Activated naive CD8-positive, alpha-beta T cell (primary cell): ENCODE data around the gene EXOC6.

Experiments used
- H3K27ac Mint-ChIP-seq: one replicate; pipeline ENCODE4 v1.8.0; 2021; ENCODE audit warnings: mixed read lengths
- H3K27me3 Mint-ChIP-seq: one replicate; pipeline ENCODE4 v1.8.0; 2021; ENCODE audit warnings: mixed read lengths
- H3K36me3 Mint-ChIP-seq: one replicate; pipeline ENCODE4 v1.8.0; 2021; ENCODE audit warnings: mixed read lengths
- H3K4me1 Mint-ChIP-seq: one replicate; pipeline ENCODE4 v1.8.0; 2021; ENCODE audit warnings: low read depth, mixed read lengths
- H3K4me3 Mint-ChIP-seq: one replicate; pipeline ENCODE4 v1.8.0; 2021; ENCODE audit warnings: mild to moderate bottlenecking, mixed read lengths
- H3K9me3 Mint-ChIP-seq: one replicate; pipeline ENCODE4 v1.8.0; 2021; ENCODE audit warnings: low read depth, mixed read lengths

The EXOC6 gene

DNA sequence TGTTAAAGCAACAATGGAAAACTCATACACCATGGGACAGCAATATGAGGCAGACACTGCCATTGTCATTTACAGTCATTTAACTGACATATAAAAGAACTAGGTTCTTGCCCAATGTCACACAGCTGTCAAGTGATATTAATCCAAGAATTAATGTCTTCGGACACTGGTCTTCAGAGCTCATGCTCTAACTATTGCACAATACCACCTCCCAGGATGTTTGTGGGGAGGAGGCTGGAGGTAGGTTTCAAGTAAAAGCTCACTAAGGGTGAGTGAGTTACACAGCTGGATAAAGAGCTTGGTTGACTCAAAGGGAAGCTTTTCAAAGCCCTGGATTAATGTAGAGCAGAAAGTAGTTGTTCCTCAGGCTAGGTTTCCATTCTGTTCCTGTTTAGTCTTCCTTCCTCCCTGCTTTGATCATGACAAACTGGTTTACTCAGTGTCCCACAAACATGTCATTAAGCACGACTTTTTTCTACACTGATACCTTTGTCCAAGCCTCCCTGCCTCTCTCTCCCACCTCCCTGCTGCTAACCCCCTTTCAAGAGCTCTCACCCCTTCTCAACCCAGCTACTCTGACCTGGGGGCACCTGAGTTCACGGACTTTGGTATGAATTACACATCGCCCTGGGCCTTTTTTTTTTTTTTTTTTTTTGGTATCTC lies 987 bp upstream of the EXOC6 start:
- peaks cover 29% of the 10 kb centered on the region for H3K4me1 Mint-ChIP-seq
- no peaks in the 10 kb centered on the region for H3K9me3 Mint-ChIP-seq
- peaks cover 2% of the 10 kb centered on the region for H3K27me3 Mint-ChIP-seq
- H3K36me3 Mint-ChIP-seq: no peaks in the 10 kb centered on the region
- H3K4me3 Mint-ChIP-seq: peak overlapping the region; percentile 90
- peak overlapping the region; percentile 92 for H3K27ac Mint-ChIP-seq

DNA sequence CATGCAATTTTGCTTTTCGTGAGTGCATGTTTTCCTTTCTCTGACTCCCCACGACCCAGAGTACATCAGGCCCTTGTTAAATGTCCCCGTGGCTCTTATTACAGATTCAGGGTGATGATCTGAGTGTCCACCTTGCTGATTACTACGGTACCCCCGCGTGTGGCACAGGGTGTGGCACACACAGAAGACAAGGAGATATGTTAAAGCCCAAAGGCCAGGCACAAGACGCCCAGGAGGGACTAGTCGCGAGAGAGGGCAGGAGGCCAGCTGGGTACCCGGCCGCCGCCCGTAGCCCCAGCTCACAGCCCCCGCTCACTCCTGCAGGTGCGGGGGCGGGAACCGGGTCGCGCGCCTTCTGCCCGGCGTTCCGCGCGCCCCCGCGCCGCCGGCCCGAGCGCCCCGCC lies 281 bp upstream of the EXOC6 start:
- peak overlapping the region; percentile 92 for H3K27ac Mint-ChIP-seq
- H3K27me3 Mint-ChIP-seq: peaks cover under 1% of the 10 kb centered on the region
- H3K9me3 Mint-ChIP-seq: no peaks in the 10 kb centered on the region
- peak overlapping the region; percentile 90 for H3K4me3 Mint-ChIP-seq
- peaks cover 31% of the 10 kb centered on the region for H3K4me1 Mint-ChIP-seq
- no peaks in the 10 kb centered on the region for H3K36me3 Mint-ChIP-seq

DNA sequence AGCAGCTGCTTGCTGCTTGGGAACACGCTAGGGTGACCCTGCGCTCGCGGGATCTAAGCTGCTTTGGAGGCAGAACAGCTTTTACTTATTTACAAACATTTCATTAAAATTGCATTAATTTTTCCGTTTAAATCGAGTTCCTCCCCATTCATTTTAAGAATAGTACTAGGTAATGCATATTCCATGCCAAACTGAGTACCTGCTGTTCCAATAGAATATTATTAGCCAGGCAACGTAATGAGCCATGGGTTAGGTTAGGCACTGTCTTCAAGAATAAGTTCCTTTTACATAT lies 860 bp downstream of the EXOC6 start:
- Mint-ChIP-seq H3K27me3 (no peaks in the 10 kb centered on the region), H3K9me3 (no peaks in the 10 kb centered on the region), H3K4me3 (peak overlapping the region; percentile 89), H3K4me1 (peaks cover 35% of the 10 kb centered on the region), H3K27ac (peak overlapping the region; percentile 78), H3K36me3 (no peaks in the 10 kb centered on the region)

DNA sequence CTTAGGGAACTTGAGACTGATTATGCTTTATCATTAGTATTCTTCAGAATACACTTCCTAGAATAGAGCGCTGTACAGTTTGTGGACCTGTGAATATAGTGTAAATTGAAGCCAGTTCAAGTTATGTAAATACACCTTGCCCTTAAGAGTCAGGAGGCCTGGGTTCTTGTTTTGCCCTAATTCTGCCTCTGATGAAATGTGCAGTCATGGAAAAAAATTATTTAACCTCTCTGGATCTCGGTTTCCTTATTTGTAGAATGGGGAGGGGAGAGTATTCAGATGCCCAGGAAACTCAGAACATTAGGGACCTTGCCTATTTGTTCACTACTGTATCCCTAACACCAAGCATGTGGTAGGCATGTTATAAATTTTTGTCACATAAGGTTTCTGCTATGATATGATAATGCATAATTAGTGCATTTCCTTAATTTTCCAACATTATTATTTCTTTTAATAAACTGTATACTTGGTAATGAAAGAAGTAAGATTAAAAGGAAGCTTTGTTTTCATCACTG lies 1.3 kb downstream of the EXOC6 start:
- peak overlapping the region; percentile 89 for H3K4me3 Mint-ChIP-seq
- no peaks in the 10 kb centered on the region for H3K36me3 Mint-ChIP-seq
- H3K27me3 Mint-ChIP-seq: no peaks in the 10 kb centered on the region
- H3K4me1 Mint-ChIP-seq: peaks cover 39% of the 10 kb centered on the region
- no peaks in the 10 kb centered on the region for H3K9me3 Mint-ChIP-seq
- peak overlapping the region; percentile 78 for H3K27ac Mint-ChIP-seq

DNA sequence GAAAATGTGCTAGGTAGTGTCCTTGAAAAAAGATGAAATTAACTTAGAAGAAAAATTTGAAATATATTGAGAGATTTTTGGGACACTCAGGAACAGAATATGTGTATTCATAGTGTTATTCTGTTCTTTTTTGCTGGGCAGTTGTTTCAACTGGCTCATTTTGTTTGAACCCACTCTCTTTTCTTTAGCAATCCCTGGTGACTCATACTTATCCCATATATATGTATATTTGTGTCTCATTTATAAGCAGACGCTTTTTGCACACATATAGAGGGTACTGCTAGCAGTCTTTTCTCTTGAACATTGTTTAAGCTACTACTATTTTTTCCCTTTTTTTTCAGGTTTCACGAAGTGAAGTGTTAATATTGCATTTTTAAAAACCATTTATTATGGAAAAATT lies 1.9 kb downstream of the EXOC6 start:
- H3K4me3 Mint-ChIP-seq: no peak overlapping the region

DNA sequence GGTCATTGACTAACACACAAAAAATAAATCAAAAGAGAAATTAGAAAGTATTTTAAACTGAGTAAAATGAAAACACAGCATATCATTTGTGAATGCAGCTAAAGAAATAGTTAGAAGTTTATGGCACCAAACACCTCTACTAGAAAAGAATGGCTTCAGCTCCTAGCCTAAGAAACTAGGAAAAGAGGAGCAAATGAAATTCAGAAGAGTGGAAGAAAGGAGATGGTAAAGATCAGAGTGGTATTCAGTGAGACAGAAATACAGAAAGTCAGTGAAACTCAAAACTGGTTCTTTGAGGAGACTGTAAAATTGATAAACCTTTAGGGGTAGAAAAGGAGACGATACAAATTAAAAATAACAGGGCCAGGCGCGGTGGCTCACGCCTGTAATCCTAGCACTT lies 2.7 kb downstream of the EXOC6 start:
- Mint-ChIP-seq H3K4me1 (peaks cover 43% of the 10 kb centered on the region), H3K9me3 (no peaks in the 10 kb centered on the region), H3K36me3 (no peaks in the 10 kb centered on the region), H3K4me3 (no peak overlapping the region), H3K27ac (no peak overlapping the region), H3K27me3 (no peaks in the 10 kb centered on the region)

More for the DNA sequence above, 1.9 kb downstream of the EXOC6 start:
- Mint-ChIP-seq H3K27me3 (no peaks in the 10 kb centered on the region), H3K27ac (no peak overlapping the region), H3K36me3 (no peaks in the 10 kb centered on the region), H3K4me1 (peaks cover 43% of the 10 kb centered on the region), H3K9me3 (no peaks in the 10 kb centered on the region)

DNA sequence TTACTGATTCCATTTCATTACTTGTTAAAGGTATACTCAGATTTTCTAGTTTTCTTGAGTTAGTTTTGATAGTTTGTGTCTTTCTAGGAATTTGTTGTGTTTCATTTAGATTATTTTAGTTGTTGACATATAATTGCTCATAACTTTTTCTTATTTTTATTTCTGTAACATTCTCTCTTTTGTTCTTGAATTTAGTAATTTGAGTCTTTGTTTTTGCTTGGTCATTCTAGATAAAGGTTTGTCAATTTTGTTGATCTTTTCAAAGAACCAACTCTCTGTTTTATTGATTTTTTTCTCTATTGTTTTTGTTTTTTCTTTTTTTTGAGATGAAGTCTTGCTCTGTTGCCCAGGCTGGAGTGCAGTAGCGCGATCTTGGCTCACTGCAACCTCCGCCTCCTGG lies 7.2 kb downstream of the EXOC6 start:
- Mint-ChIP-seq H3K4me3 (no peak overlapping the region), H3K9me3 (peaks cover 18% of the 10 kb centered on the region), H3K4me1 (peaks cover 19% of the 10 kb centered on the region), H3K36me3 (peaks cover 17% of the 10 kb centered on the region), H3K27me3 (no peaks in the 10 kb centered on the region), H3K27ac (no peak overlapping the region)

DNA sequence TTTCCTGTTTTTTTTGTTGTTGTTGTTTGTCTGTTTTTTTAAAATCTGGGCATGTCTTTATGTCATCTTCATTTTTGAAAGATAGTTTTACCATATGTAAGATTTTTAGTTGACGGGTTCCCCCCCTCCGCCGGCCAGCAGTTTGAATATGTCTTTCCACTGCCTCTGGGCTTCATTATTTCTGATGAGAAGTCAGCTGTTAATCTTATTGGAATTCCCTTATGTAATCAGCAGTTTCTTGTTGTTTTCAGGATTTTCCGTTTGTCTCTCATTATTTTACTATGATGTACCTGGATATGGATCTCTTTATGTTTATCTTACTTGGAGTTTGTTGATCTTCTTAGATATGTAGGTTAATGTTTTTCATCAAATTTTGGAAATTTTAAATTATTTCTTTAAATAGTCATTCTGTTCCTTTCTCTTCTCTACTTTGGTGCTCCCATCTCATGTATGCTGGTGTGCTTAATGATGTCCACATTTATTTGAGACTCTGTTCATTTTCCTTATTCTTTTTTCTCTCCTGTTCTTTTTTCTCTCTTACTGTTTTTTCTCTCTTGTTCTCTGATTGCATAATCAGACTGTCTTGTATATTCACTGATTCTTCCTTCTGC lies 9.7 kb downstream of the EXOC6 start:
- Mint-ChIP-seq H3K9me3 (peaks cover 18% of the 10 kb centered on the region), H3K4me1 (peaks cover 23% of the 10 kb centered on the region), H3K4me3 (no peak overlapping the region), H3K36me3 (peaks cover 21% of the 10 kb centered on the region), H3K27ac (no peak overlapping the region), H3K27me3 (no peaks in the 10 kb centered on the region)

DNA sequence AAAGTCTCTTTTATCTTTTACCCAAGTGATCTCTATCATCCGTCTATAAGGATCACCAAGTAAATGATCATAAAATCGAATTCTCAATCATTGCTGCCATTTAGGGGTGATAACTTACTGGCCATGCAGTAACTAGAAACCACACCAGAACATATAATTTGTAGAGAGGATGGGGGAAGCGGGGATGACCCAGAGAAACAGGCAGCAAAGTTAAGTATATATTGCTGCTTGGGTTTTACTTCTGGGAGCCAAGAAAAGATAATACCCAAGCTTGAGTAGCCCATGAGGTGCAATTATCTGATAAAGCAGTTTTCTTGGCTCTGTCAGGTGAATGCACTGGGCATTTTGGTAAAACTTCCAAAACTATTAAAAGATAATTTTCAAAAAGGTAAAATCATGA lies 18.9 kb downstream of the EXOC6 start:
- H3K27ac Mint-ChIP-seq: peak overlapping the region; percentile 66
- H3K36me3 Mint-ChIP-seq: no peaks in the 10 kb centered on the region
- no peaks in the 10 kb centered on the region for H3K27me3 Mint-ChIP-seq
- peaks cover 9% of the 10 kb centered on the region for H3K4me1 Mint-ChIP-seq
- H3K4me3 Mint-ChIP-seq: no peak overlapping the region
- H3K9me3 Mint-ChIP-seq: no peaks in the 10 kb centered on the region

DNA sequence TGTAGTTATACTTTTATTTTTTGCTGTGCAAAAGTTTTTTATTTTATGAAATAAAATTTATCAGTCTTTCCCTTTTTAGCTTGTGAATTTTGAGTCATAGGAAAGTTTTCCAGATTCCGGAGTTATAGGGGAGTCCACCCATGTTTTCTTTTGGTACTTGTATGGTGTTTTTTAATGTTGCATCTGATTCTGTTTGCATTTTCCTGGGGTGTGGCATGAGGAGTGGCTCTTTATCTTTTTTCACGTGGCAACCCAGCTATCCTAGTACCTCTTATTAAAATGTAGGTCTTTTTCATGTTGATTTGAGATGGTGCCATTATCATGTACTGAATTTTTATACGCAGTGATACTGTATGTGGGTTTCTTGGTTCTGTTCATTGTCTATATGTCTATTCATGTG lies 19.7 kb downstream of the EXOC6 start:
- peaks cover 16% of the 10 kb centered on the region for H3K4me1 Mint-ChIP-seq
- no peak overlapping the region for H3K4me3 Mint-ChIP-seq
- H3K9me3 Mint-ChIP-seq: no peaks in the 10 kb centered on the region
- no peaks in the 10 kb centered on the region for H3K27me3 Mint-ChIP-seq
- H3K27ac Mint-ChIP-seq: no peak overlapping the region
- peaks cover 2% of the 10 kb centered on the region for H3K36me3 Mint-ChIP-seq

DNA sequence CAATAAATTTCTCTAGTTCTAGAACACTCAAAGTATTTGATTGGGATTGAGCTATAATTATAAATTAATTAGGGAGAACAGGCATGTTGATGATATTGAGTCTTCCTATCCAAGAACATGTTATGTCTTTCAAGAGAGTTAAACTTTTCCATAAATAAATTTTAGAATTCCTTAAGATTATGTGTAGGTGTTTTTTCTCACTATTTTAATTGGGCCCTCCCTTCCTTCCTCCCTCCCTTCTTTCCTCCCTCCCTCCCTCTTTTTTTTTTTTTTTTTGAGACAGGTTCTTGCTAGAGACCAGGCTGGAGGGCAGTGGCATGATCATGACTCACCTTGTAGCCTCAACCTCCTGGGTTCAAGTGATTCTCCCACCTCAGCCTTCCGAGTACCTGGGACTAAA lies 20.2 kb downstream of the EXOC6 start:
- H3K27me3 Mint-ChIP-seq: no peaks in the 10 kb centered on the region
- peaks cover 19% of the 10 kb centered on the region for H3K4me1 Mint-ChIP-seq
- H3K36me3 Mint-ChIP-seq: peaks cover 3% of the 10 kb centered on the region
- no peak overlapping the region for H3K4me3 Mint-ChIP-seq
- H3K27ac Mint-ChIP-seq: no peak overlapping the region
- H3K9me3 Mint-ChIP-seq: no peaks in the 10 kb centered on the region

DNA sequence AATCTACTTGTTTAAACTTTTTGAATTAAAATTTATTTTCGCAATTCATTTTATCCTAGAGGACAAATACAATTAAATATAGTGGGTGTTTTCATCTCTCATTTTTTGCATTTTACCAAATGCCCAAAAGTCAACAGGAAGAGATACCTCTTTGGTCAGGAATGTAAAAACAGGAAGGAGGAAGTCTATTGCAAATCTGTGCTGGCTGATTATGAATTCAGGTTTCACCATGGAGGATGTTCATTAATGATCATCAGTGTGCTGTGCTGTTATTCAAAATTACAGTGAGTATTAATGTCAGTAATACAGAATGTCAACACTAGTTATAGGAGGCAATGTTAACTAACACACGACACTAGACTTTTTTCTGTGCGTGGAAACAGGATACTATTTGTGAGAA lies 24.7 kb downstream of the EXOC6 start:
- peaks cover 6% of the 10 kb centered on the region for H3K36me3 Mint-ChIP-seq
- peaks cover 41% of the 10 kb centered on the region for H3K4me1 Mint-ChIP-seq
- no peak overlapping the region for H3K4me3 Mint-ChIP-seq
- no peaks in the 10 kb centered on the region for H3K27me3 Mint-ChIP-seq
- H3K27ac Mint-ChIP-seq: no peak overlapping the region
- H3K9me3 Mint-ChIP-seq: no peaks in the 10 kb centered on the region

DNA sequence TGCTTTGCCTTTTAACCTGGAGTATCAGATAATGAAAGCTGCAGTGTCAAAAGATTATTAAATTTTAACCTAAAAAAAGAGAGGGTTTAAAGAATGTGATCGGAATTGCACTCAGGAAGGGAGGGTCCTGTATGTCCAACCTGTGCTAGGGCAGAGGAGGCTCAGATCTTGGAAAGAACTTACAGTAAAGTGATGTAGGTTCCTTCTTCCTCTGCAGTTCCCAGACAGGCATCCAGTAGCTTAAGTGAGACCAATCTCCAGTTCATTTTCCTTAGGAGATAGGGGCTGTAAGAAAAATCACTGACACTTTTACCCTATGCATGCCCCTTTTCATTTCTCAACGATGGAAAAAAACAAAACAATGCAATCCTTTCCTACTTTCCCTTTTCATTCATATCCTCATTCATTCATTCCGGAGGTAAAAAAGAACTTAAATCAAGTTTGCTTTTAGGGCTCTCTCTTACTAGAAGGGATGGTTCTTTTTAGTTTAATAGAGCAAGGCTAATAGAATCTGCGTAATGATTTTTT lies 28.3 kb downstream of the EXOC6 start:
- Mint-ChIP-seq H3K4me3 (no peak overlapping the region), H3K27ac (no peak overlapping the region), H3K9me3 (no peaks in the 10 kb centered on the region), H3K36me3 (peaks cover 6% of the 10 kb centered on the region), H3K4me1 (peaks cover 36% of the 10 kb centered on the region), H3K27me3 (no peaks in the 10 kb centered on the region)

DNA sequence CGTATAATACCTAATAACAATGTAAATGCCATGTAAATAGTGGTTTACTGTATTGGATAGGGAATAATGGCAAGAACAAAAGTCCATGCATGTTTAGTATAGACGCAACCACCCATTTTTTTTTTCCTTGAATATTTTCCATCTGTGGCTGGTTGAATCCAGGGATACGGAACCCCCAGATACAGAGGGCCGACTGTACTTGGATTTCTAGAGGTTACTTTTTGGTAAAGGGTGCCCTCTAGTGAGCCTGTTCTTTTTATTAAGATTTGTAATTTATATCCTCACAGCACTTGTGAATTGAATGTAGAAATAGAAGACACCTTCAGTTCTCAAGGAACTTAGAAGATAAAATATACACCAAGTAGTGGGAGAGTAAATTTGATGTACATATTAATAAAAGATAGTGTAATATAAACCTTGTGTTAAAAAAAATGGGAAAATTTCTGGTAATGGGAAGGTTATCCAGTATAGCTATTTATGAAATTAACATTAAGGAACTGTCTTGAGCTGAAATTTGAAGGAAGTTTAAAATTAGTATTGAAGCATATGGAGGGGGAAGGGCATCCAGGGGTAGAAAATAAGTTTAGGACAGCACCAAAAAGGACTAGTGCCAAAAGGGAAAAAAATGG lies 32.0 kb downstream of the EXOC6 start:
- Mint-ChIP-seq H3K9me3 (no peaks in the 10 kb centered on the region), H3K4me1 (peaks cover 19% of the 10 kb centered on the region)

DNA sequence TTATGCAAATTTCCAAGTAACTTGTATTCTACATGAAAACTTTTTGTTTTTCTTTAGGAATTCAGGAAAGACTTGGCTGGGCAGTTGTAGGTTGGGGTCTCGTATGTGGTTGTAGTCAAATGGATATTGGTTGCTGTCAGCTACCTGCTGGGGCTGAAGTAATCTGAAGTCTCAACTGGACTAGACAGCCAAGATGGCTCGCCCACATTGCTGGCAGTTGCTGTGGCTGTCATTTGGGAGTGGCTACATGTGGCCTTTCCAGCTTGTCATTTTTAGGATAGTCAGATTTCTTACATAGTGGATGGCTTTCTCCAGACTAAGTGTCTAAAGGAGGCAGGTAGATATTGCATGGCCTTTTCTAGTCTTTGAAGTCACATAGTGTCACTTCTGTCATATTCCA lies 32.6 kb downstream of the EXOC6 start:
- Mint-ChIP-seq H3K27ac (no peak overlapping the region), H3K9me3 (no peaks in the 10 kb centered on the region), H3K27me3 (no peaks in the 10 kb centered on the region), H3K36me3 (no peaks in the 10 kb centered on the region), H3K4me1 (peaks cover 19% of the 10 kb centered on the region), H3K4me3 (no peak overlapping the region)

More for the DNA sequence above, 32.0 kb downstream of the EXOC6 start:
- no peak overlapping the region for H3K4me3 Mint-ChIP-seq
- H3K27ac Mint-ChIP-seq: no peak overlapping the region
- H3K27me3 Mint-ChIP-seq: no peaks in the 10 kb centered on the region
- H3K36me3 Mint-ChIP-seq: no peaks in the 10 kb centered on the region
